GM12873 (cell line): ENCODE measurements around the gene HSD11B2.

ENCODE experiments used
- CTCF ChIP-seq: IDR thresholded peaks from 2 replicates; pipeline ENCODE4 v1.5.1; 2012; ENCODE audit warnings: low read depth, mild to moderate bottlenecking, moderate library complexity, low read length, control low read depth; ENCODE audit not compliant: insufficient read depth; ENCODE audit errors: missing control alignments

HSD11B2 gene

GRCh38 chr16:67482233-67482924 lies 51.5 kb downstream of the HSD11B2 start:
- TF ChIP-seq CTCF: no peak

- no peak for TF ChIP-seq CTCF
Measured at GRCh38 chr16:67483150-67483549, 52.2 kb downstream of the HSD11B2 start, which contains the start of gene AGRP. Gene AGRP, minus strand, starts transcription at chr16:67483547. Its CDS starts 149 bp downstream, at chr16:67483398.

- no peak for TF ChIP-seq CTCF
Measured at GRCh38 chr16:67483731-67484525, 53.0 kb downstream of the HSD11B2 start.

- TF ChIP-seq CTCF: no peak
Measured at GRCh38 chr16:67486805-67487204, 55.9 kb downstream of the HSD11B2 start.
